ENCODE data around the gene SYPL1.

Gene SYPL1

GRCh38 chr7:106112118-106112971 is at the start of gene SYPL1:
Gene SYPL1, minus strand, starts transcription at chr7:106112312. Its CDS starts 104 bp downstream, at chr7:106112208.
- TF ChIP-seq, protein P1, sequence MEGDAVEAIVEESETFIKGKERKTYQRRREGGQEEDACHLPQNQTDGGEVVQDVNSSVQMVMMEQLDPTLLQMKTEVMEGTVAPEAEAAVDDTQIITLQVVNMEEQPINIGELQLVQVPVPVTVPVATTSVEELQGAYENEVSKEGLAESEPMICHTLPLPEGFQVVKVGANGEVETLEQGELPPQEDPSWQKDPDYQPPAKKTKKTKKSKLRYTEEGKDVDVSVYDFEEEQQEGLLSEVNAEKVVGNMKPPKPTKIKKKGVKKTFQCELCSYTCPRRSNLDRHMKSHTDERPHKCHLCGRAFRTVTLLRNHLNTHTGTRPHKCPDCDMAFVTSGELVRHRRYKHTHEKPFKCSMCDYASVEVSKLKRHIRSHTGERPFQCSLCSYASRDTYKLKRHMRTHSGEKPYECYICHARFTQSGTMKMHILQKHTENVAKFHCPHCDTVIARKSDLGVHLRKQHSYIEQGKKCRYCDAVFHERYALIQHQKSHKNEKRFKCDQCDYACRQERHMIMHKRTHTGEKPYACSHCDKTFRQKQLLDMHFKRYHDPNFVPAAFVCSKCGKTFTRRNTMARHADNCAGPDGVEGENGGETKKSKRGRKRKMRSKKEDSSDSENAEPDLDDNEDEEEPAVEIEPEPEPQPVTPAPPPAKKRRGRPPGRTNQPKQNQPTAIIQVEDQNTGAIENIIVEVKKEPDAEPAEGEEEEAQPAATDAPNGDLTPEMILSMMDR (IDR thresholded peaks at IDR 0.05): 0 out of 2 replicates have a peak, but pooled peaks have one; percentile 10
- peak; percentile 84; the same call in 1 of the 2 replicates for TF ChIP-seq ZFX (IDR thresholded peaks at IDR 0.05; ENCODE audit: borderline replicate concordance)
- peak within 1 kb of the TSS; percentile 95 for H3K27ac ChIP-seq

GRCh38 chr7:106155027-106155426 is 42.9 kb upstream of the SYPL1 start:
- H3K27ac ChIP-seq: no peak overlapping the region
- TF ChIP-seq, protein P1 (IDR thresholded peaks at IDR 0.05): no peak
- no peak for TF ChIP-seq ZFX (IDR thresholded peaks at IDR 0.05; ENCODE audit: borderline replicate concordance)

GRCh38 chr7:106153891-106154449 is 41.9 kb upstream of the SYPL1 start:
- TF ChIP-seq ZFX (IDR thresholded peaks at IDR 0.05; ENCODE audit: borderline replicate concordance): no peak
- TF ChIP-seq, protein P1 (IDR thresholded peaks at IDR 0.05): peak; percentile 99
- no peak overlapping the region for H3K27ac ChIP-seq

GRCh38 chr7:106152313-106152665 is 40.2 kb upstream of the SYPL1 start:
- TF ChIP-seq, protein P1 (IDR thresholded peaks at IDR 0.05): no peak
- TF ChIP-seq ZFX (IDR thresholded peaks at IDR 0.05; ENCODE audit: borderline replicate concordance): no peak
- H3K27ac ChIP-seq: no peak overlapping the region

- H3K27ac ChIP-seq: no peak overlapping the region
- TF ChIP-seq ZFX (IDR thresholded peaks at IDR 0.05; ENCODE audit: borderline replicate concordance): no peak
- TF ChIP-seq, protein P1 (IDR thresholded peaks at IDR 0.05): no peak
Observed at GRCh38 chr7:106151459-106152312, 39.6 kb upstream of the SYPL1 start.

DNA sequence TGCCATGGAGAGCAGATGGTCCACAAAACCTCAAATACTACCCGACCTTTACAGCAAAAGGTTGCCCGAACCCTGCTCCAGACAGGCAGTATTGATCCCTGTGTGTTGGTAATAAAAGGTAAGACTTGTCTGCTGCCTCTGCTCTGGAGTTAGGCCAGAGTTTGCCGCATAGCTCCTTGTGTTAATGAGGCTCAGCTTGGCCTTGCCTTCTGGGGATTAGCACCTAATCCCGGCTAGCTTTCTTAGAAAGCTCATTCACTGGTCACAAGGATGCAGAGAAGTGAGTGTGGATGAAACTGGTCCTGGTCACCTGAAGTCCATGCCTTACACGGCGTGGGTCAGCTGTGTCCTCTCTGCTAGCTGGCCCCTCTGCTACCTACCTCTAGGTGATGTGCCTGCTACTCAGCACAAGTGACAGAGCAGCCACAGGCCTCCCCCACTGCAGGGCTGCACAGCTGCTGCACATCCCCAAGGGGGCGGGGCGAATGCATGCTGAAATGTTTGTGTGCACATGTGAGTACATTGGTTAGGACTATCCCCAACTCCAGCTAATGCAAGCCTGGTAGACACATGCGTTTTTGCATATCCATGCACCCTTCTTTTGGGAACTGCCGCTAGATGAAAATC is 31.7 kb upstream of the SYPL1 start:
- TF ChIP-seq, protein P1 (IDR thresholded peaks at IDR 0.05): no peak
- TF ChIP-seq ZFX (IDR thresholded peaks at IDR 0.05; ENCODE audit: borderline replicate concordance): no peak
- H3K27ac ChIP-seq: no peak overlapping the region
